Natural killer cell (primary cell): Measurements from ENCODE around the gene MYO9A. TPM values are rescaled to one million over a fixed set of nuclear protein-coding genes. Genes with fewer than 3 reads are reported as not detected.
"Not testable (repeated sequence)": the region's sequence is repeated elsewhere in the genome, so short reads cannot be mapped to it uniquely, and the experiment has no call there.

Experiments
- ATAC-seq, 3 donors: fragments of 150-1000 bp in 2 of 3; fragments of 200-7000 bp in 1 of 3; cut with Tn5 transposase; 1 replicate in 1 of 3; 2 replicates in 2 of 3; pipeline ENCODE4 v1.10.0; 2021; ENCODE audit warnings: mild to moderate bottlenecking in 2 of 3, moderate library complexity in 2 of 3
- DNase-seq, 2 donors: peaks; one replicate each; pipeline versions ENCODE4 v3.0.0 to v3.0.0-alpha.2; 2013 to 2021; ENCODE audit warnings: mixed read lengths in 1 of 2
- H3K27ac ChIP-seq: one replicate; pipeline ENCODE4 v1.5.1; 2013; ENCODE audit warnings: mild to moderate bottlenecking, low read length
- H3K27me3 ChIP-seq: one replicate; pipeline ENCODE4 v1.6.1; 2013; ENCODE audit warnings: low read length; ENCODE audit not compliant: control insufficient read depth, insufficient read depth
- H3K36me3 ChIP-seq: one replicate; pipeline ENCODE4 v1.6.1; 2013; ENCODE audit warnings: low read length; ENCODE audit not compliant: control insufficient read depth, insufficient read depth
- H3K4me1 ChIP-seq: one replicate; pipeline ENCODE4 v1.6.1; 2013; ENCODE audit warnings: low read length; ENCODE audit not compliant: control insufficient read depth, insufficient read depth
- H3K4me3 ChIP-seq: one replicate; pipeline ENCODE4 v1.5.1; 2013; ENCODE audit warnings: low read length
- H3K9me3 ChIP-seq: one replicate; pipeline ENCODE4 v1.6.1; 2013; ENCODE audit warnings: low read length; ENCODE audit not compliant: control insufficient read depth, insufficient read depth
- H3K27ac Mint-ChIP-seq, 2 donors: one replicate each; pipeline ENCODE4 v1.8.0; 2022; ENCODE audit warnings: mild to moderate bottlenecking in 2 of 2, mixed read lengths in 2 of 2, moderate library complexity in 1 of 2
- H3K27me3 Mint-ChIP-seq, 2 donors: one replicate each; pipeline ENCODE4 v1.8.0; 2022; ENCODE audit warnings: low read depth in 2 of 2, mixed read lengths in 2 of 2
- H3K36me3 Mint-ChIP-seq: one replicate; pipeline ENCODE4 v1.8.0; 2022; ENCODE audit warnings: mixed read lengths
- H3K4me1 Mint-ChIP-seq, 2 donors: one replicate each; pipeline ENCODE4 v1.8.0; 2022; ENCODE audit warnings: mixed read lengths in 2 of 2
- H3K4me3 Mint-ChIP-seq: one replicate; pipeline ENCODE4 v1.8.0; 2022; ENCODE audit warnings: mild to moderate bottlenecking, moderate library complexity, mixed read lengths
- H3K9me3 Mint-ChIP-seq, 2 donors: one replicate each; pipeline ENCODE4 v1.8.0; 2022; ENCODE audit warnings: mixed read lengths in 2 of 2
- CTCF ChIP-seq: fragments of 200-600 bp; IDR thresholded peaks from one replicate; pipeline ENCODE4 v1.8.0; 2022; ENCODE audit warnings: antibody characterized with exemption
- WGBS: methylation state at CpG from one replicate; pipeline ENCODE4 v1.1.7; 2013; ENCODE audit warnings: missing lambda C conversion rate; ENCODE audit not compliant: insufficient coverage; 5-methylcytosine and 5-hydroxymethylcytosine counted together
- intact Hi-C: fragments of 100-400 bp; cut with micrococcal nuclease; formaldehyde crosslinking; loops from one replicate; pipeline ENCODE4 v1.14.2; 2022
- total RNA-seq, 4 donors: library from RNA; stranded (reverse); fragments of 120-200 nt in 1 of 4; gene quantifications; one replicate each; pipeline versions ENCODE4 v1.2.3 to v1.2.4, GENCODE V29; 2013 to 2022

Gene MYO9A
- total RNA-seq, 3 donors from 2014 or later (not counting 1 experiment from before 2014, with no cell fraction given) = 36.3 to 40.4 (median 37.3) TPM

GRCh38 chr15:72062319-72062718, 55.6 kb downstream of the MYO9A start:
- peaks cover 9% of the 10 kb centered on the region for H3K36me3 Mint-ChIP-seq
- Histone ChIP-seq H3K9me3 (peaks cover 6% of the 10 kb centered on the region), H3K27me3 (no peaks in the 10 kb centered on the region), H3K27ac (no peak overlapping the region), H3K36me3 (no peaks in the 10 kb centered on the region), H3K4me3 (no peak overlapping the region), H3K4me1 (no peaks in the 10 kb centered on the region)
- intact Hi-C loops = no loop called here
- no peaks in the 10 kb centered on the region for H3K27me3 Mint-ChIP-seq
- H3K4me1 Mint-ChIP-seq = peaks cover 29 to 31% of the 10 kb centered on the region in 2 donors
- H3K4me3 Mint-ChIP-seq = no peak overlapping the region
- no peak overlapping the region for H3K27ac Mint-ChIP-seq
- H3K9me3 Mint-ChIP-seq = peaks cover 2 to 6% of the 10 kb centered on the region in 2 donors
- DNase-seq (no peak), ATAC-seq (no peak)
- TF ChIP-seq CTCF = no peak

- Mint-ChIP-seq H3K4me1 (peaks cover 31 to 34% of the 10 kb centered on the region in 2 donors), H3K36me3 (peaks cover 9% of the 10 kb centered on the region), H3K27me3 (no peaks in the 10 kb centered on the region), H3K27ac (no peak overlapping the region), H3K9me3 (peaks cover 2 to 6% of the 10 kb centered on the region in 2 donors), H3K4me3 (no peak overlapping the region)
- DNase-seq (no peak), ATAC-seq (peak in 1 of 3 donors; percentile 30)
- TF ChIP-seq CTCF = no peak
- Histone ChIP-seq H3K27me3 (no peaks in the 10 kb centered on the region), H3K36me3 (no peaks in the 10 kb centered on the region), H3K27ac (no peak overlapping the region), H3K9me3 (peaks cover 6% of the 10 kb centered on the region), H3K4me1 (no peaks in the 10 kb centered on the region), H3K4me3 (no peak overlapping the region)
- intact Hi-C loops = no loop called here
- 98% methylated on average over 2 of the region's 2 CpGs for WGBS
Observed at GRCh38 chr15:72060687-72061250, 57.2 kb downstream of the MYO9A start.

- no peak for TF ChIP-seq CTCF
- 71% methylated on average over 1 of the region's 1 CpG for WGBS
- Histone ChIP-seq H3K27ac (no peak overlapping the region), H3K4me3 (no peak overlapping the region), H3K9me3 (peaks cover 6% of the 10 kb centered on the region), H3K27me3 (no peaks in the 10 kb centered on the region), H3K4me1 (no peaks in the 10 kb centered on the region), H3K36me3 (no peaks in the 10 kb centered on the region)
- DNase-seq = no peak
- Mint-ChIP-seq H3K4me3 (no peak overlapping the region), H3K36me3 (peaks cover 9% of the 10 kb centered on the region), H3K4me1 (peaks cover 34 to 43% of the 10 kb centered on the region in 2 donors), H3K27ac (peak overlapping the region in 1 of 2 donors; percentile 25), H3K27me3 (no peaks in the 10 kb centered on the region), H3K9me3 (peaks cover 2 to 6% of the 10 kb centered on the region in 2 donors)
- intact Hi-C loops = no loop called here
- ATAC-seq = no peak
Observed at GRCh38 chr15:72058585-72058984, 59.4 kb downstream of the MYO9A start.

- Histone ChIP-seq H3K9me3 (peaks cover 4% of the 10 kb centered on the region), H3K4me1 (no peaks in the 10 kb centered on the region), H3K4me3 (no peak overlapping the region), H3K36me3 (no peaks in the 10 kb centered on the region), H3K27ac (no peak overlapping the region), H3K27me3 (no peaks in the 10 kb centered on the region)
- H3K9me3 Mint-ChIP-seq = peaks cover 2 to 6% of the 10 kb centered on the region in 2 donors
- peaks cover 9% of the 10 kb centered on the region for H3K36me3 Mint-ChIP-seq
- peak in 1 of 3 donors; percentile 38 for ATAC-seq
- intact Hi-C loops = no loop called here
- no peaks in the 10 kb centered on the region for H3K27me3 Mint-ChIP-seq
- peaks cover 34 to 43% of the 10 kb centered on the region in 2 donors for H3K4me1 Mint-ChIP-seq
- no peak for DNase-seq
- TF ChIP-seq CTCF = no peak
- peak overlapping the region in 1 of 2 donors; percentile 35 for H3K27ac Mint-ChIP-seq
- WGBS = 88% methylated on average over 4 of the region's 4 CpGs
- H3K4me3 Mint-ChIP-seq = no peak overlapping the region
Observed at GRCh38 chr15:72057548-72058091, 60.3 kb downstream of the MYO9A start.

- WGBS = 98% methylated on average over 2 of the region's 2 CpGs
- DNase-seq, H3K9me3 ChIP-seq, intact Hi-C loops, H3K27me3 Mint-ChIP-seq, H3K9me3 Mint-ChIP-seq, ATAC-seq, H3K4me3 ChIP-seq, H3K27ac Mint-ChIP-seq, H3K27me3 ChIP-seq, H3K4me3 Mint-ChIP-seq, H3K27ac ChIP-seq, H3K36me3 ChIP-seq, H3K36me3 Mint-ChIP-seq, H3K4me1 ChIP-seq: not testable (repeated sequence)
- H3K4me1 Mint-ChIP-seq = peaks cover 22 to 30% of the 10 kb centered on the region in 2 donors
Observed at GRCh38 chr15:72056217-72056616, 61.7 kb downstream of the MYO9A start.
